ENCODE results near the gene CES4A. TPM values are rescaled to one million over a fixed set of nuclear protein-coding genes. Genes with fewer than 3 reads are reported as not detected.

The CES4A gene
- total RNA-seq, 1 donor from 2014 or later, result 4.6 TPM

- Mint-ChIP-seq H3K36me3 (ENCODE audit: insufficient read depth) (no peaks in the 10 kb centered on the region), H3K4me3 (ENCODE audit: low read depth) (peak overlapping the region; percentile 70), H3K27ac (no peak overlapping the region), H3K9me3 (ENCODE audit: low read depth) (no peaks in the 10 kb centered on the region), H3K4me1 (ENCODE audit: low read depth) (peaks cover 4% of the 10 kb centered on the region), H3K27me3 (peaks cover 63% of the 10 kb centered on the region)
- peak; percentile 34 for DNase-seq (ENCODE audit: low spot score, unreplicated experiment)
- TF ChIP-seq CTCF (IDR thresholded peaks at IDR 0.05; ENCODE audit: unreplicated experiment), result no peak
Measured at GRCh38 chr16:67000384-67001351, 12.3 kb downstream of the CES4A start.

- no peak for TF ChIP-seq CTCF (IDR thresholded peaks at IDR 0.05; ENCODE audit: unreplicated experiment)
- Mint-ChIP-seq H3K27me3 (peaks cover 65% of the 10 kb centered on the region), H3K4me3 (ENCODE audit: low read depth) (no peak overlapping the region), H3K27ac (no peak overlapping the region), H3K4me1 (ENCODE audit: low read depth) (peaks cover 4% of the 10 kb centered on the region), H3K36me3 (ENCODE audit: insufficient read depth) (no peaks in the 10 kb centered on the region), H3K9me3 (ENCODE audit: low read depth) (no peaks in the 10 kb centered on the region)
- no peak for DNase-seq (ENCODE audit: low spot score, unreplicated experiment)
Measured at GRCh38 chr16:67001726-67002125, 13.3 kb downstream of the CES4A start.

- Mint-ChIP-seq H3K4me3 (ENCODE audit: low read depth) (no peak overlapping the region), H3K36me3 (ENCODE audit: insufficient read depth) (no peaks in the 10 kb centered on the region), H3K27me3 (peaks cover 42% of the 10 kb centered on the region), H3K27ac (no peak overlapping the region), H3K4me1 (ENCODE audit: low read depth) (no peaks in the 10 kb centered on the region), H3K9me3 (ENCODE audit: low read depth) (no peaks in the 10 kb centered on the region)
- TF ChIP-seq CTCF (IDR thresholded peaks at IDR 0.05; ENCODE audit: unreplicated experiment), result no peak
- no peak for DNase-seq (ENCODE audit: low spot score, unreplicated experiment)
Measured at GRCh38 chr16:67006930-67007658, 18.7 kb downstream of the CES4A start.

GRCh38 chr16:67009158-67009557, 20.8 kb downstream of the CES4A start:
- DNase-seq (ENCODE audit: low spot score, unreplicated experiment), result no peak
- Mint-ChIP-seq H3K4me3 (ENCODE audit: low read depth) (no peak overlapping the region), H3K27ac (no peak overlapping the region), H3K4me1 (ENCODE audit: low read depth) (no peaks in the 10 kb centered on the region), H3K27me3 (peaks cover 35% of the 10 kb centered on the region), H3K36me3 (ENCODE audit: insufficient read depth) (no peaks in the 10 kb centered on the region), H3K9me3 (ENCODE audit: low read depth) (no peaks in the 10 kb centered on the region)
- no peak for TF ChIP-seq CTCF (IDR thresholded peaks at IDR 0.05; ENCODE audit: unreplicated experiment)

- H3K4me3 Mint-ChIP-seq (ENCODE audit: low read depth), result no peak overlapping the region
- H3K27ac Mint-ChIP-seq, result no peak overlapping the region
- no peak for TF ChIP-seq CTCF (IDR thresholded peaks at IDR 0.05; ENCODE audit: unreplicated experiment)
- no peaks in the 10 kb centered on the region for H3K9me3 Mint-ChIP-seq (ENCODE audit: low read depth)
- no peaks in the 10 kb centered on the region for H3K36me3 Mint-ChIP-seq (ENCODE audit: insufficient read depth)
- H3K27me3 Mint-ChIP-seq, result peaks cover 50% of the 10 kb centered on the region
- no peaks in the 10 kb centered on the region for H3K4me1 Mint-ChIP-seq (ENCODE audit: low read depth)
- no peak for DNase-seq (ENCODE audit: low spot score, unreplicated experiment)
Measured at GRCh38 chr16:67011274-67011673, 22.9 kb downstream of the CES4A start.
